ELR (cell line): ENCODE measurements around the gene SYNE1.

Source experiments
- DNase-seq: peaks from one replicate; pipeline ENCODE4 v3.0.0-alpha.2; 2015; ENCODE audit warnings: low read depth

The SYNE1 gene

DNA sequence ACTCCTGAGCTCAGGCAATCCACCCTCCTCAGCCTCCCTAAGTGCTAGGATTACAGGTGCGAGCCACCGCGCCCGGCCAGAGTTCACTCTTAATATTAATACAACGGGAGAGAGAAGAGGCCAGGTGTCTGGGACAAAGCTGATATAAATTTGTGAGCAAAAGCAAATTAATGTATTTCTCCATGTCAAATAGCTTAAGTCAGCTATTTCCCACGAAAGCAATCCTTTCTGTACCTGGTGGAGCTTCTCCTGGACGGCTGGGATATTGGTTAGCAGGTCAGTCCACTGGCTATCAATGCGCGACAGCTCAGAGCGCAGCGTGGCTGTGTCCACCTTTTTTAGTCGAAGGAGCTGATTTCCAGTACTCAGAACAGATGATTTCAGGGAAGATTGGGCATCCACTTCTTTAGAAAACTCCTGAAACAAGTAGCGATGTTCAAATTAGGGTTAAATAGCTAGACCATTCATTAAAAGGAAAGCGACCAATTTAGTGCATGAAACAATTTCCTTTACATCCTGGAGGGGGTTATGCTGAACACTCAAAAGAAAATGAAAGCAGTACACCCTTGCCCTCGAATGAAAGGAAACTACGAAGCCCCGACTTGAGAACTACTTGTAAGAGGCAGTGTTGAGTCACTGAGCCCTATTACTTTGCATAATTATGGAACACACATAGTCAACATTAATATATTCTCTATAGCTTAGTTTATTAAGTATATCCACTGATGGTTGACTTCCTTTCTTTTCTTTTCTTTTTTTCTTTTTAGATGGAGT lies 403.4 kb downstream of the SYNE1 start:
- no peak for DNase-seq

DNA sequence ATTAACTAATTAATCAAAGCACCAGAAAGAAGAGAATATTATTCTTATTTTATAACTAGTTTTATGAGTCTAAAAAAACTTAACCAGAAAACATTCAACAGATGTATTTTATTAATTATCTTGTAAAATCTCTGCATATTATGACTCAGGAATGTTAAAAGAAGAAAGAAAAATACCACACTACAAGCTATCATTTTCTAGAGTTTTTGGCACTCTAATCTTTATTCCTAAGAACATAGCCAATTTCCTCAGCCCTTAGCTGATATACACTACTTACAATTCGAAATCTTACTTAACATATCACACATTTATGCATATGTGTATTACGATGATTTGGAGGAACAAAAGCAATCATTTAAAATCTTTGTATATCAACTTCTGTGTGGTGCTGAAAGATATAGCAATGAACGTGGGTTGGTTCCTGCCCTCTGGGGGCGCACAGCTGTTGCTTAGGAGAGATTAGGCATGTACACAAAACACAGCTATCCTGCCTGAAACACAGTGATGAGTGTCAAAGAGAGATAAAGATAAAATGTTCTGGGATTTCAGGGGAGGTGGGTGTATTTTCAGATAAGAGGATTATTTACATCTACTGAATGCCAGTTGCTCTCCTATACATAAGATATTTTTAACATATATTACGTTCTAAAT lies 404.5 kb downstream of the SYNE1 start:
- peak; percentile 22 for DNase-seq

DNA sequence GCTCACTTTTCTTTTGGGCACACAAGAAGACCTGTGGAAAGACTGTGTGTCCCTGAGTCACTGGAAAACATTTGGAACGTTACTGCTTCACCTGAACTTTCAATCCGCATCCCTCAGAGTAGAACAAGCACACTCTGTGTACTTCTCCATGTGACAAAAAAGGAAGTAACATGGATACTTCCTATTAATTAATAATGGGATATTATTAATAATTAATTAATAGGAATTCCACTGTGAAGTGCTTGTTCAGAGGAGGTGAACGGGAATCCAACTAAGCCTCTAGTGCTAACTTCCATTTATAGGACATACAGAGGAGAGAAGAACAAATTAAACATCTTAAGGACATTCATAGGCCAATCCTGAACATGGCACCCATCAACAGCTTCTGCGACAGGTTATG lies 407.8 kb downstream of the SYNE1 start:
- DNase-seq: no peak

- DNase-seq: no peak
Measured at GRCh38 chr6:152226119-152226518, 411.0 kb downstream of the SYNE1 start.

DNA sequence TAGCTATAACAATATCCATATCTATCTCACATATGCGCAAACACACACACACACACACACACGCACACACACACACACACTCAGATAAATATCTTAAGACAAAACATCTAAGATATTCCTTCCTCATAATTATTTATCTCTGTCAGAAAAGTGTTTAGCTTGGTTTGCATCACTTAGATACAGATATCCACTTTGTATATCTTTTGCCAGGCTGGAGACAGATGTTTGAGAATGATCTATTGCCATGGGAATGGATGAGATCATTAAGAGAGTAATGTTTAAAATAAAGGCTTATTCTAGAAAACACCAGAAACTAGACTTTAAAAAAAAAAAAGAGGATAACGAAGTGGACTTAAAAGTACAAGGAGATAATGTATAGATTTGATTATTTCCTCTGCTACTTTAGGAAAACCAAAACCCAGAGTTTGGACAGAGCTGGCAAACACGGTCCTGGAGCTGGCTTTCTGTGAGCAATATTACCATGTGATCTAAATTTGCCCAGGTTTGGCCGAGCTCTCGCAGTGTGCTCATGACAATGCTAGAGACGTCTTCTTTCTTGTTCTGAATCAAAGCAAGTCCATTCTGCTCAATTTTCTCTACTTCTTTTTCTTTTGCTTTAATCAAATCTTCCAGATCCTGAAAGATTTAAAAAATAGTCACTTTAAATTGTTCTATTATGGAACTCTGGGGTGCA lies 411.8 kb downstream of the SYNE1 start:
- no peak for DNase-seq

DNA sequence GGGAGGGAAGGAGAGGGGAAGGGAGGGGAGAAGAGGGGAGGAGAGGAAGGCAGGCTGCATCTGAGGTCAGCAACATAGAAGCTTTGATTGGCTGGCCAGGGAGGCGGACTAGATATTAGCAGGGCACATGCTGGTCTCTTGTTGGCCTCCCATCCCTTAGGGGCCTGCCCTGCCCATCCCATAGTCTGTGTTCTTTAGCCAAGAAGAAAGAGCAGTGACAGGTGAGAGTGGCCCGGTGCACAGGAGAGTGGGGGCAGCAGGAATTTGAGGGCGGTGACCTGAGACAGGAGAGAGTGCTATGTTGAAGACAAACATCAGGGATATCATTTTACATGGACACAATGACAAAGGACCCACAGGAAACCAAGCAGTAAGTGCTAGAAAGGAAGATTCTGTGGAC lies 413.5 kb downstream of the SYNE1 start:
- no peak for DNase-seq

GRCh38 chr6:152221806-152222628 lies 415.1 kb downstream of the SYNE1 start:
- no peak for DNase-seq

DNA sequence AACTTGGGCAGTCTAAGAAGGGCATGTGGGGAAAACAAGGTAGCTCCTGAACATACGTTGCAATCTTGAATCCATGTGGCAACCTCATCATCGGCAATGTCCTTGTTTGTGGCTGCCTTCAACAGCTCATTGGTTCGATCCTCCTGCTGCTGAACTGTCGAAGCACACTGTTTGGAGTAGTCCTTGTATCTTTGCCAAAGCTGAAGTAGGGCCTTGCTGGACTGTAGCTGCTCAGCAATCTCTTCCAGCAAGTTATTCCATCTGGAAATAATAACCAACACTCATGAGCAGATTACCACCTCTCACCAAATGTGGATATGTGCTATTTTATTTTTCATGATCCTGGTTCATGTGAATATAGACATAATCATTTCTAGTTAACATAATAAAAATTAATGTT lies 416.4 kb downstream of the SYNE1 start:
- no peak for DNase-seq

DNA sequence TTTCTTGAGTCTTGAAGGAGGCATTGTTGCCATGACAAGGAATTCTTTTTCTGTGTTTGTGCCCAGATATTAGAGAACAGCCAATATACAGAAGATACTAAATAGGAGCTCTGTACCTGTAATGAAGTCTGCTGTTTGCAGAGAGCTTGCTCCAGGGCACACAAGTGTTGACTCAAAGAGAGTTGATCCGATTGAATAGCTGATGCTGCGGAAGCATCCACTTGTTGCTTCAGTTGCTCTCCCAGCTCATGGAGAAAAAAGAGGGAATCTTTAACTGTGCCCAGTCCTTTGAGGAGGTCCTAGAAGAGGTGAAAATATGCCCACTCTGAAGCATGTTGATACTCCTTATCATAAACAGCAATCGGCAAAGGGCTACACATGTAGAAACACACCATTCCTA lies 418.3 kb downstream of the SYNE1 start:
- DNase-seq: no peak

GRCh38 chr6:152212437-152212836 lies 424.7 kb downstream of the SYNE1 start:
- no peak for DNase-seq

DNA sequence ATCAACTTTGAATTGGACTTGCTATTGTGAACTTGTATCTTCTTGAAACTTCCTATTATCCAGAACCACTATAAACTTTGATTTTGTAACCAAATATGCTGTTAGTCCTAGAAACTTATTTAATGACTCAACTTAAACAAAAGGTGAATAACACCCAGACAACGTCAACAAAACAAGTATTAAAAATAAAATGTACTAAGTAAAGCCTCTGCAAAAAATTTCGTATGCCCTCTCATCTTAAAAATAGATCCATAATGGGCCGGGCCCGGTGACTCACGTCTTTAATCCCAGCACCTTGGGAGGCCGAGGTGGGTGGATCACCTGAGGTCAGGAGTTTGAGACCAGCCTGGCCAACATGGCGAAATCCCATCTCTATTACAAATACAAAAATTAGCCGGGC lies 428.0 kb downstream of the SYNE1 start:
- DNase-seq: no peak

GRCh38 chr6:152207915-152208714 lies 429.0 kb downstream of the SYNE1 start:
- DNase-seq: no peak

DNA sequence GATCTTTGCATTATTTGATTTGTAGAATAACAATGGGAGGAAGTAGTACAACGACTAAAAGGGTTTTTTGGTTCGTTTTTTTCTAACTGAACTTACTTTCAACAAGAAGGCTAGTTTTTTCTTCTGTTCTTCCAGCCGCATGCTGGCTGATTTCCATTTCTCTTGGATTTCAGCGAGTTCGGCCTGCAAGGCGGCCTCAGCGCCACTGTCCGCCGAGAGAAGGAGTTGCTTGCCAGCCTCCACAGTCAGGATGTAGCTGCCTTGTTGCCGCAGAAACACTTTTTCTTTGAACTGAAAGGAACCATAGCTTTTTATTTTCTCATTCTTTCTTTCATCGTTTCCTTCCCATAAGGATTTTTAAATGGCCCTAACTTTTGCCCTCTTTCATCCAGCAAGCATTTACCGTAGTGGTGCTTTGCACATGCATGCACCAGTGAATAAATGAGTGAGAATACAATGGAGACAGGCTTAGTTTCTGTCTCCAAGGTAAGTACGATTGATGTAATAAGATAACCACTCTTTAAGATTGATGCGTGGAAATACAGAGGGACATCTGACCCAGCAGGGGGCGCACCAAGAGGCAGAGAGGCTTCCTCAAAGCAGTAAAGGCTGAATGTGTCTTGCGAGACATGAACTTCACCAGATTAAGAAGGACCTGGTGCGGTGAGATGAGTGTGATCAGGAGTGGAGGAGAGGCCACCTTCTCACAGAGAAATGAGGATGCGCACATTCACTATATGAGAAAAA lies 430.9 kb downstream of the SYNE1 start:
- DNase-seq: peak; percentile 37

GRCh38 chr6:152204591-152204990 lies 432.6 kb downstream of the SYNE1 start:
- DNase-seq: no peak

DNA sequence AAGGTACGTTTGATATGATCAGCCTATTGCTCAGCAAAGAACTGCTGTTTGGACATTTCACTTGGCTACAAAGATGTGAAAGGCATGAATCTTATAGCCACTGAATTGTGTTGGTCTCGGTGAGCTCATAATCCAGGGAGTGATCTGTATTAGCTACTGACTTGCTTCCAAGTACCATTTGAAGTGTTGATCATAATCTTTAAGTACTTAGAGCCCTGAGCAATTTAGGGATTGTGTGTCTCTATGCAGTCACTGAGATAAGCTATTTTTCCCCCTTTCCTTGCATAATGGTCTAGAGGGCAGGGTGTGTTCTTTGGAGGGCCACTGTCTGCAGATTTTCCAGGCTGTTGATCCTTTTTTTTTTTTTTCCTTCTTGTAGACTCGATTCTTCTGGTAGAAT lies 436.0 kb downstream of the SYNE1 start:
- DNase-seq: no peak

DNA sequence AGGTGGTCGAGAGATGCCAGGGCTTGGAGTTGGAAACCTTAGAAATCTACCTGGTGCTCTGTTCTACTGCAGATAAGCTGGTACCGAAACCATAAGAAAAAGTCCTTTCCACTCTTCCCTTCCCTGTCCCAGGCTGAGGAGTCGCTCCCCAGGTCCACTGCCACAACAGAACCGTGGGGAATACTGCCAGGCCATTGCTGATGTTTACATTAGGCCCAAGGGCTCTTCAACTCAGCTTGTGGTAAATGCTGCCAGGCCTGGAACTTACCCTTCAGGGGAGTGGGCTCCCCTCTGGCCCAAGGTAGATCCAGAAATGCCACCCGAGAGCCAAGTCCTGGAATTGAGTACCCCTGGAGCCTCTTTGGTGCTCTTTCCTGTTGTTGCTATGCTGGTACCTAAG lies 441.3 kb downstream of the SYNE1 start:
- DNase-seq: no peak

- DNase-seq: no peak
Measured at GRCh38 chr6:152189736-152190135, 447.4 kb downstream of the SYNE1 start.

GRCh38 chr6:152188011-152188410 lies 449.2 kb downstream of the SYNE1 start:
- no peak for DNase-seq

GRCh38 chr6:152186840-152187239 lies 450.3 kb downstream of the SYNE1 start:
- DNase-seq: no peak

DNA sequence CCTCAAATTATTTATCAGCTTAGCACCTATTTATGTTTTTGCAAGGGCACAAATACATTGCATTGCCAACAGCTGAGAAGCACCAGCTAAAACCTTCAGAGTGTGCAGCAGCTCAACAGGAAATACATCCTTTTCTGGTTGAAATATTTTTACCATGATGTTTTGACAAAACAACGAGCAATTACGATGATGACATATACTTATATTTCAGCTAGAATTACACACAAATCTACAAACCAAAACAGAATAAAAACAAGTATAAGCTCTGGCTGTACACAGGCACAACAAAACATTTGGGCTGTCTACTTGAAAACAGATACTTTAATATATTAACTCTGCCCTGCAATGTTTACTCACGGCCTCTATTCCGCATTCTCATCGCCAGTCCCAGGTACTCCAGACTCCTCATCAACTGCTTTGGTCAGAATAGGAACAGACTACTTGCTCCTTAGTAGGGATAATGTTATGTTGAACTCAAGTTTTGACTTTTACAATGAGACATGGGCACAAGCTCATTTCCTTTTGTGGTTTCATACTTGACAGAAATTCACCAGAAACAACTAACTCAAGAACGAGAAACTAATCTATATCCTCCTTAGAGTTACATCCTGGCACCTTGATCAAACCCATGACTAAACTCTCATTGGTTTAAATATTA lies 452.1 kb downstream of the SYNE1 start:
- peak; percentile 19 for DNase-seq
